Vein endothelial cell (primary cell): ENCODE results near the gene IFNAR1. TPM values are rescaled to one million over a fixed set of nuclear protein-coding genes. Genes with fewer than 3 reads are reported as not detected.

Experiments used
- total RNA-seq: library from RNA; depleted of rRNA; stranded (reverse); fragments of >200 nt; gene quantifications from 2 replicates; pipeline ENCODE4 v1.2.3, GENCODE V29; 2012

The IFNAR1 gene
- 16.0 and 23.2 TPM in 2 replicates for total RNA-seq

GRCh38 chr21:33324291-33325221 is at the start of gene IFNAR1:
Gene IFNAR1 (plus strand): TSS chr21:33324970. CDS start chr21:33325056, 86 bp downstream.

GRCh38 chr21:33403128-33403785 is 78.5 kb downstream of the IFNAR1 start, which contains the start of gene IFNGR2:
Gene IFNGR2 (plus strand): TSS chr21:33403413. CDS start chr21:33403544, 131 bp downstream.

Other genes starting within 250 kb of the IFNAR1 start
- 14.7 and 15.6 TPM in 2 replicates for gene IFNAR2, start 95.0 kb upstream of the IFNAR1 start, total RNA-seq
- 24.9 and 29.7 TPM in 2 replicates for gene IL10RB, start 58.6 kb upstream of the IFNAR1 start, total RNA-seq
- 62.1 and 70.2 TPM in 2 replicates for gene IFNGR2, start 78.4 kb downstream of the IFNAR1 start, total RNA-seq
- gene TMEM50B, start 155.0 kb downstream of the IFNAR1 start, total RNA-seq, result 18.3 and 30.0 TPM in 2 replicates
- 2.0 and 2.4 TPM in 2 replicates for gene DNAJC28, start 166.7 kb downstream of the IFNAR1 start, total RNA-seq
- 95.4 and 138 TPM in 2 replicates for gene GART, start 217.1 kb downstream of the IFNAR1 start, total RNA-seq
- gene SON, start 218.1 kb downstream of the IFNAR1 start, total RNA-seq, result 149 and 154 TPM in 2 replicates